ENCODE measurements around the gene TUBE1. TPM values are rescaled to one million over a fixed set of nuclear protein-coding genes. Genes with fewer than 3 reads are reported as not detected.

The TUBE1 gene
- total RNA-seq, result 6.0 TPM

- peak in 1 of 3 experiments; percentile 26 for TF ChIP-seq CTCF (IDR thresholded peaks at IDR 0.05)
- Histone ChIP-seq H3K4me1 (peaks cover 0 to 2% of the 10 kb centered on the region in 2 donors), H3K9me3 (no peaks in the 10 kb centered on the region), H3K27me3 (no peaks in the 10 kb centered on the region), H3K4me3 (peak within 1 kb of the TSS; percentile 71 to 91), H3K27ac (peak within 1 kb of the TSS; percentile 73 to 76), H3K36me3 (no peaks in the 10 kb centered on the region)
- DNase-seq (ENCODE audit: low spot score in 2 of 2), result peak; percentile 87 to 96
- intact Hi-C loops (cut with DNase I), result loop anchor here (5.0 kb wide), 1 partner anchor 225 kb away; no protein-coding TSS in a partner anchor
These were observed at the start of gene TUBE1, which contains the start of gene FAM229B for GRCh38 chr6:112087136-112087911. TSS of gene TUBE1 (minus strand) at chr6:112087482. CDS start at chr6:112087434, 48 bp downstream. TSS of gene FAM229B (plus strand) at chr6:112087591. CDS start at chr6:112099284, 11,693 bp downstream.

DNA sequence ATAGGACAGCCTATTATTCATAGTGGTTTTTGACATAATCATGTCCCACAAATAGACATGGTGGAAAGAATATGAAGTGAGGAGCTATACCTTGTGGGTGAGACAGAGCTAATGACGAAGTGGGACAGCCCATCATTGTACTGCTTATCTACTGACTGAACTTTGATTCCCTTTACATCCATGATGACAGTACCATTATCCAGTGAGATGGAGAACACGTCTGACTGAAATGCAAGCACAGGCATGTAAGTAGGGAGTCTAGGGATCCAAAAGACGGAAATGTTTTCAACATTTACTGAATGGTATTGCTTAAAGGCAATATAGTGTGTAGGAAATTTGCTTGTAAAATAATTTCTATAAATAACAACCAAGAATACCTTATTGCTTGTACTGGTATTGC is 43.6 kb upstream of the TUBE1 start:
- TF ChIP-seq CTCF (IDR thresholded peaks at IDR 0.05), result no peak
- no peaks in the 10 kb centered on the region for H3K4me1 ChIP-seq
- peaks cover 0 to 12% of the 10 kb centered on the region in 2 donors for H3K36me3 ChIP-seq
- H3K4me3 ChIP-seq, result no peak overlapping the region
- H3K27me3 ChIP-seq, result no peaks in the 10 kb centered on the region
- intact Hi-C loops (cut with DNase I), result no loop called here
- DNase-seq (ENCODE audit: low spot score in 2 of 2), result no peak
- no peak overlapping the region for H3K27ac ChIP-seq
- H3K9me3 ChIP-seq, result no peaks in the 10 kb centered on the region

- no peak for DNase-seq (ENCODE audit: low spot score in 2 of 2)
- H3K9me3 ChIP-seq, result no peaks in the 10 kb centered on the region
- H3K27me3 ChIP-seq, result no peaks in the 10 kb centered on the region
- intact Hi-C loops (cut with DNase I), result no loop called here
- no peaks in the 10 kb centered on the region for H3K4me1 ChIP-seq
- TF ChIP-seq CTCF (IDR thresholded peaks at IDR 0.05), result no peak
- H3K4me3 ChIP-seq, result no peak overlapping the region
- peaks cover 0 to 6% of the 10 kb centered on the region in 2 donors for H3K36me3 ChIP-seq
- no peak overlapping the region for H3K27ac ChIP-seq
These were observed 40.9 kb upstream of the TUBE1 start for GRCh38 chr6:112128208-112128607.

GRCh38 chr6:112123982-112124381 is 36.7 kb upstream of the TUBE1 start:
- no peak for DNase-seq (ENCODE audit: low spot score in 2 of 2)
- Histone ChIP-seq H3K27ac (no peak overlapping the region), H3K4me1 (no peaks in the 10 kb centered on the region), H3K27me3 (no peaks in the 10 kb centered on the region), H3K9me3 (no peaks in the 10 kb centered on the region), H3K36me3 (peaks cover 0 to 29% of the 10 kb centered on the region in 2 donors), H3K4me3 (no peak overlapping the region)
- TF ChIP-seq CTCF (IDR thresholded peaks at IDR 0.05), result no peak
- intact Hi-C loops (cut with DNase I), result no loop called here

- no peak overlapping the region for H3K27ac ChIP-seq
- intact Hi-C loops (cut with DNase I), result no loop called here
These were observed 35.5 kb upstream of the TUBE1 start for GRCh38 chr6:112122756-112123155.

More at GRCh38 chr6:112122756-112123155, 35.5 kb upstream of the TUBE1 start:
- H3K4me3 ChIP-seq, result no peak overlapping the region
- TF ChIP-seq CTCF (IDR thresholded peaks at IDR 0.05), result no peak
- DNase-seq (ENCODE audit: low spot score in 2 of 2), result no peak
- no peaks in the 10 kb centered on the region for H3K27me3 ChIP-seq
- no peaks in the 10 kb centered on the region for H3K9me3 ChIP-seq
- no peaks in the 10 kb centered on the region for H3K4me1 ChIP-seq
- H3K36me3 ChIP-seq, result peaks cover 0 to 25% of the 10 kb centered on the region in 2 donors
